NT2/D1 (cell line): ENCODE measurements around the gene ZFYVE21.

Experiments used
- SUZ12 ChIP-seq: IDR thresholded peaks from 2 replicates; pipeline ENCODE4 v1.6.1; 2011; ENCODE audit not compliant: insufficient read length, insufficient read depth; ENCODE audit errors: extremely low read depth
- YY1 ChIP-seq: IDR thresholded peaks from 2 replicates; pipeline ENCODE4 v1.6.1; 2011; ENCODE audit not compliant: insufficient read length, insufficient read depth
- ZNF274 ChIP-seq: IDR thresholded peaks from 2 replicates; pipeline ENCODE4 v1.6.1; 2011; ENCODE audit warnings: mild to moderate bottlenecking, low read depth, low read length

GRCh38 chr14:103686831-103687485 is 28.7 kb upstream of the ZFYVE21 start:
- TF ChIP-seq SUZ12 (no peak), YY1 (no peak), ZNF274 (no peak)
